ENCODE data around the gene GBX2.
"Not testable (repeated sequence)": the region's sequence is repeated elsewhere in the genome, so short reads cannot be mapped to it uniquely, and the experiment has no call there.

GBX2 gene

DNA sequence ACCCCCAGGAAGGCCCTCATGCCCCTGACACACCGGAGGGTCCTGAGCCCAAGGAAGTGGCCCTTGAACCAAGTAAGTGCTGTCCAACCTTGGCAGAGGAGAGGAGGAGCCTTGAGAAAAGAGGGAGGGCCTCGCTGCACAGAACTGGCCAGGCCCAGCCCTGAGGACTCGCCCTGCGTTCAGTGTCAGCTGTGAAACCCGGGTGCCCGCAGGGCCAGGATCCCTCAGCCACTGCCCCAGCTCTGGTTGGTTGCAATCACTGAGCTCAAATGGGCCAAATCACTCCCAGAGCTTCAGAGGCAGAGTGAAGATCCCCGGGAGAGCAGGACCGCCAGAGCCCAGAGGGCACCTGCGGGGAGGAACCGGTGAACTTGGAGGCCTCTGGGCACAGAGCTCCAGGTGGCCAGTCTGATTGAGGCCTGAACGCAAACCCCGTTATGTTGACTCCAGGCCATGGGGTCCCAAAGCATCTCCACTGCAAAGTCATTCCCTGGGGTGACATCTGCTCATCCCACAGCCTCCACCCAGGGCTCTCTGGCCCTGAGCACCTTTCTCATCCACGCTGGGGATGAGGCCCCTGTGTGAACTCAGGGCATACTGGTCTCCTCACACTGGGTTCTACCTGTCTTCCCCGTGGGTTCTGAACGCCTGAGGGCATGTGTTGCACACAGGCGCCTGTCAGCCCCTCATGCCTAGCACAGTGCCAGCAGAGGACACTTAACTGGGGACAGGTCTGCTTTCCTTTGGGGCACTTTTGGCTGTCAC, 11.9 kb downstream of the GBX2 start:
- DNase-seq (ENCODE audit: low read depth in 2 of 2): no peak

GRCh38 chr2:236155406-236155805, 12.8 kb downstream of the GBX2 start:
- no peak for DNase-seq (ENCODE audit: low read depth in 2 of 2)

- DNase-seq (ENCODE audit: low read depth in 2 of 2): no peak
Measured at GRCh38 chr2:236146436-236146835, 21.8 kb downstream of the GBX2 start.

- no peak for DNase-seq (ENCODE audit: low read depth in 2 of 2)
Measured at GRCh38 chr2:236143811-236144210, 24.4 kb downstream of the GBX2 start.

- DNase-seq (ENCODE audit: low read depth in 2 of 2): not testable (repeated sequence)
Measured at GRCh38 chr2:236141616-236142015, 26.6 kb downstream of the GBX2 start.

- no peak for DNase-seq (ENCODE audit: low read depth in 2 of 2)
Measured at GRCh38 chr2:236137066-236137465, 31.1 kb downstream of the GBX2 start.

DNA sequence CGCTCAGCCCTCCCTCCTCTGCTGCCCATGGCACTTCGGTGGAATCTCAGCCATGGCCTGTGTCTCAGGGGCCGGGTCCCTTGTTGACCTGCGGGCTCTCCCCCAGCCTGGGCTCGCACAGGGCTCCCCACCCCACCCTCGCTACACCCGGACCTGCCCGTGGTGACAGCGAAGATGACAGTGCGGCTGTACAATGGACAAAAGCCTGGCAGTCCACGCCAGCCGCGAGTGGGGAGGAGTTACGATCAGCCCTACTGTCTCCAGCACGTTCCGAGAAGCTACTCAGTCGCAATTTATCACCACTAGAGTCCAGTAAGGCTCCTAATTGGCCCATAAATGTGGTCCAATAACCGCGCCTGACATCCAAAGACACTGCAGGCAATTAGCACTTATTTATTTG, 31.6 kb downstream of the GBX2 start:
- no peak for DNase-seq (ENCODE audit: low read depth in 2 of 2)

GRCh38 chr2:236133410-236134012, 34.7 kb downstream of the GBX2 start:
- DNase-seq (ENCODE audit: low read depth in 2 of 2): no peak

DNA sequence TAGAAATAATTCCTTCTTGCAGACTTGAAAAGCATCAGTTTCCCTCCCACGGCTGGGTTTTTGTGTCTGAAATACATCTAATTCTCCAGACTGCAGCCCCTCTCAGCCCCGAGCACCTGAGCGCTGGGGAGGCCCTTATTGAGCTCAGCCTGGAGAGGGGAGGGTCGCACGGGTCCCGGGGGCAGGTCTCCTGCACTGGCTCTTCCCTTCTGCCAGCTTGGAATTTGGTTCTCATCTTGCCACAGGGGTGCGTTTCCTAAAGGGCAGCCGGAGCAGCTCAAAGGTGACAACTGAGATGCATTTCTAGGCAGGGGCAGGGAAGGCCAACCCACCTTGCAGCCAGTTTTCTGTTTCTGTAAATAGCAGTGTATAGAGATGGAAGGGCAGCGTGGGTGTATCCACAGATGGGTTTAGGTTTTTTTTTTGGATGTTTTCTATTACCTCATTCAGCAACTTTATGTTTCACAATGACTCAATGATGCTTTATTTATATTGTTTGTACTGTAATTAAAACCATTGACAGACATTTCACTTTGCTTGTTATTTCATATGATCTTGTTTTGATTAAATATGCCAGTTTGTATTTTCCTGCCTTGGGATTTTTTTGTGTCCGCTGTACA, 37.0 kb downstream of the GBX2 start:
- DNase-seq (ENCODE audit: low read depth in 2 of 2): no peak

GRCh38 chr2:236130349-236130998, 37.7 kb downstream of the GBX2 start:
- DNase-seq (ENCODE audit: low read depth in 2 of 2): no peak

GRCh38 chr2:236129935-236130334, 38.3 kb downstream of the GBX2 start:
- no peak for DNase-seq (ENCODE audit: low read depth in 2 of 2)

DNA sequence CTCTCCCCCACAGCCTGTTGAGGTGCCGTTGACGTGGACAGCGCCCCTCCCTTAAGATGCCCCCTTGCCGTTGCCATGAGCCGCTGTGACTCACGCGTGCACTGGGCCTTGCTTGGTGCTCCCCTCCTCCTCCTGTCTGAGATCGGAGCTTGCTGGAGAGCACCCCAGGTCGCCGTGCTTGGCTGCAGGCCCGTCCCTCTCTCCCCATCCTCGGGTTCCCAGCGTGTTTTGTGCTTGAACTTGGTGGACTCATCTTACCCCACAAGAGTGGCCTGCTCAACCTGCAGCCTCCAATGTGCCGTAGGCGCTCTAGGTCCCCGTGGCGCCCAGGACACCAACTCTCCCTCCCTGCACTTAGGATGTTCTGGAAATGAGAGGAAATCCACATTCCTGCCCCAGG, 39.9 kb downstream of the GBX2 start:
- DNase-seq (ENCODE audit: low read depth in 2 of 2): no peak

DNA sequence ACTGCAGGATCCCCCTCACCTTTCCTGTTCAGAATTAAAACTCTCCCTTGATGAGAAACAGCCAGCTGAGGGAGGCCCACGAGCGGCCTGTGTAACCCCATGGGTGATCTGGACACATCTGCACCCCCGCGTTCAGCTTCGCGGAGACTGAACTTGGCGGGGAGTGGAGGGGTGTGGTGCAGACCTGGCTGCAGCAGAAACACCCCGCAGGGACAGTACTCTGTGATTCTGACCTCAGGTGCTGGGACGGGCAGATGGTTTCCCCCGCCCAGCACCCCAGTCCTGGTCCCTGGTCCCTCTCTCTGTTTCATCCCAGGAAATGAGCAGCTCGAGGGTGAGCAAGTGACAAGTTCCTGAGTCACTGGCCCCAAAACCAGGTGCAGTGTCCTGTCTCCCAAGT, 41.2 kb downstream of the GBX2 start:
- DNase-seq (ENCODE audit: low read depth in 2 of 2): no peak

GRCh38 chr2:236125541-236125940, 42.6 kb downstream of the GBX2 start:
- DNase-seq (ENCODE audit: low read depth in 2 of 2): no peak

- no peak for DNase-seq (ENCODE audit: low read depth in 2 of 2)
Measured at GRCh38 chr2:236124182-236124893, 43.8 kb downstream of the GBX2 start.

DNA sequence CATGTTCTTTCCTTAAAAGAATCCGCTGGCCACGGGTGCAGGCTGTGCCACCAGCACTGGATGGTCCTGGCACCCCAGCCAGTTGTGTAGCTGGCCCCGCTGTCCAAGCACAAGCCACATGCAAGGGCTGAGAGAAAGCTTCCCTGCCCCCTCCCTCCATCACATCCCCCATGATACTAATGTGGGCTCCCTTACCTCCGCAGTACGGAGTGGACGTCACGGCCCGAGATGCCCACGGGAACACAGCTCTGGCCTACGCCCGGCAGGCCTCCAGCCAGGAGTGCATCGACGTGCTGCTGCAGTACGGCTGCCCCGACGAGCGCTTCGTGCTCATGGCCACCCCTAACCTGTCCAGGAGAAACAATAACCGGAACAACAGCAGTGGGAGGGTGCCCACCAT, 44.5 kb downstream of the GBX2 start:
- DNase-seq (ENCODE audit: low read depth in 2 of 2): no peak

DNA sequence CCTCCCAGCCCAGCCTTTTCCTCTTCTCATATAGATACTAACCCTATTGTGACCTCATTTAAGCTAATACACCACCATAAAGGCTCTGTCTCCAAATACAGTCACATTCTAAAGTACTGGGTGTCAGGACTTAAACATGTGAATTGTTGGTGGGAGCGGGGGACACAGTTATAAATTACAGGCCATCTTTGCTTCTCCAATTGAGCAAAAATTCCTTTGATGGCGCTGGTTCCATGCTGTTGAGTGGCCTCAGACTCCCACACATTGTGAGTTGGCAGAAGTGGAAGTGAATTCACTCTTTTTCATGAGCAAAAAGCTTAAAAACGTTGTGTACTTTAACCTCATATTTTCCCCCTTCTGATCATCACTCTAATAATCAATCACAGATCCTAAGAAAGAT, 46.0 kb downstream of the GBX2 start:
- no peak for DNase-seq (ENCODE audit: low read depth in 2 of 2)

DNA sequence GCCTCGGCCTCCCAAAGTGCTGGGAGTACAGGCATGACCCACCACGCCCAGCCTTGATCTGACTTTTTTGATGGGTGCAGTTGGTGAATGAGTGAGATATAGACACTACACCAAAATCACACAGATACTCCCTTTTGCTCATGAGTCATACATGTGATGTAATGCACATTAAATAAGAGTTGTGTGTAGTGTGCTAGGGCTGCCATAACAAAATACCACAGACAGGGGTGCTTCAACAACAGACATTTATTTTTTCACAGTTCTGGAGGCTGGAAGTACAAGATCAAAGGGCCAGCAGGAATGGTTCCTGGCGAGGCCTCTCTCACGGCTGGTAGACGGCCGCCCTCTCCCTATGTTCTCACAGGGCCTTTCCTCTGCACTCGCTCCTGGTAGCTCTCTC, 46.6 kb downstream of the GBX2 start:
- DNase-seq (ENCODE audit: low read depth in 2 of 2): no peak

DNA sequence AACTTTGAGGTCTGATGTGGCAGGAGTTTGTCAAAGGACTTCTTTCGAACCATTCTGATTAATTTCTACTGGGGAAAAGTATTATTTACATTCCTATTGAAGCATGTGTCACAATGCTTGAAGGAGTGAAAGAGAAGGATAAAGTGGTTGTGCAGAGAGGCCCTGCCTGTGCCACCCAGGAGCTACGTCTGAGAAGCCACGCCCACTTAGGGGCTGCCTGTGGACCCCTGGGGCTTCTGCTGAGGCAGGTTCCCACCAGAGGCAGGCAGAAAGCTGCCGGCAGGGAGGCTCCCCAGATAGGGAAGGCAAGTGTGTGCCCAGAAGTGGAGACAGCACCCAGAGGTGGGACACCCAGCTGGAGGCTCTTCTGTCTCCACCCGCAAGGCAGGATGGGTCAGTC, 47.4 kb downstream of the GBX2 start:
- no peak for DNase-seq (ENCODE audit: low read depth in 2 of 2)

DNA sequence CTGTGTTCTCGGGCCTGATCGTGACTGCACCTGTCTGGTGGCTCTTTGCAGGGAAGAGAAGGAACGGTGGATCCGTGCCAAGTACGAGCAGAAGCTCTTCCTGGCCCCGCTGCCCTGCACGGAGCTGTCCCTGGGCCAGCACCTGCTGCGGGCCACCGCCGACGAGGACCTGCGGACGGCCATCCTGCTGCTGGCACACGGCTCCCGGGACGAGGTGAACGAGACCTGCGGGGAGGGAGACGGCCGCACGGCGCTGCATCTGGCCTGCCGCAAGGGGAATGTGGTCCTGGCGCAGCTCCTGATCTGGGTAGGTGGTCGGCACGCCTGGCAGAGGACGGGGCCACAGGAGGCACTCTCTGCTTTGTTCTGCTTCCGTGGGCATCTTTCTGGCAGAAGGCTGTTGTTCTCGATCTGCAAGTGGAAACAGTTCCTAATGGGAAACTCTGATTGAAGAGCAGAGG, 48.0 kb downstream of the GBX2 start:
- no peak for DNase-seq (ENCODE audit: low read depth in 2 of 2)

GRCh38 chr2:236119476-236119875, 48.7 kb downstream of the GBX2 start:
- DNase-seq (ENCODE audit: low read depth in 2 of 2): no peak

DNA sequence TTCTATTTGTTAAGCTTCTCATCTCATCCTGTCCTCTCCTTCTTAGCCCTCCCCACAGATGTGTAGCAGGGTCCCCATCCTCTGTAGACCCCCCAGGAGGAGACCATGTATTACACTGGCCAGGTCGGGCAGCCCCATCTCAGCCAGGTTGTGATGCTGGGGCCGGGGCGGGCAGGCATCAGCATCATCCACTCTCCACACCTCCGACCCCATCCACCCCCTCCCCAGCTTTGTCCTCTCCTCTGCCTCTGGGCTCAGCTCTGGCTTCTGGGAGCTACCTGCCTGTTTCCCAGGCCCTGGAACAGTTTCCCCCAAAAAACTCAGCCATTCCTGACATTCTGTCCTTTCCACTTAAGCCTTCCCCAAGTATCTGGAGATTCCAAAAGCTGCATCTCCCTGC, 49.2 kb downstream of the GBX2 start:
- no peak for DNase-seq (ENCODE audit: low read depth in 2 of 2)

Measured in activated CD4-positive, alpha-beta T cell treated with anti-CD3 and anti-CD28 coated beads for 24 hours (primary cell).